Stimulated activated CD8-positive, alpha-beta memory T cell treated with anti-CD3 and anti-CD28 coated beads, Interleukin-12 subunit alpha, Interleukin-12 subunit beta, amount 100 ng/mL, for 24 hours (primary cell): ENCODE measurements around the gene GDE1.
A peak's percentile ranks its signal among the peaks of the same experiment; 100 is the strongest.
"Not testable (repeated sequence)": the region's sequence is repeated elsewhere in the genome, so short reads cannot be mapped to it uniquely, and the experiment has no call there.

Source experiments
- DNase-seq: peaks from one replicate; pipeline ENCODE4 v3.0.0-alpha.2; 2020; ENCODE audit errors: extremely low read depth

Gene GDE1, protein sequence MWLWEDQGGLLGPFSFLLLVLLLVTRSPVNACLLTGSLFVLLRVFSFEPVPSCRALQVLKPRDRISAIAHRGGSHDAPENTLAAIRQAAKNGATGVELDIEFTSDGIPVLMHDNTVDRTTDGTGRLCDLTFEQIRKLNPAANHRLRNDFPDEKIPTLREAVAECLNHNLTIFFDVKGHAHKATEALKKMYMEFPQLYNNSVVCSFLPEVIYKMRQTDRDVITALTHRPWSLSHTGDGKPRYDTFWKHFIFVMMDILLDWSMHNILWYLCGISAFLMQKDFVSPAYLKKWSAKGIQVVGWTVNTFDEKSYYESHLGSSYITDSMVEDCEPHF

DNA sequence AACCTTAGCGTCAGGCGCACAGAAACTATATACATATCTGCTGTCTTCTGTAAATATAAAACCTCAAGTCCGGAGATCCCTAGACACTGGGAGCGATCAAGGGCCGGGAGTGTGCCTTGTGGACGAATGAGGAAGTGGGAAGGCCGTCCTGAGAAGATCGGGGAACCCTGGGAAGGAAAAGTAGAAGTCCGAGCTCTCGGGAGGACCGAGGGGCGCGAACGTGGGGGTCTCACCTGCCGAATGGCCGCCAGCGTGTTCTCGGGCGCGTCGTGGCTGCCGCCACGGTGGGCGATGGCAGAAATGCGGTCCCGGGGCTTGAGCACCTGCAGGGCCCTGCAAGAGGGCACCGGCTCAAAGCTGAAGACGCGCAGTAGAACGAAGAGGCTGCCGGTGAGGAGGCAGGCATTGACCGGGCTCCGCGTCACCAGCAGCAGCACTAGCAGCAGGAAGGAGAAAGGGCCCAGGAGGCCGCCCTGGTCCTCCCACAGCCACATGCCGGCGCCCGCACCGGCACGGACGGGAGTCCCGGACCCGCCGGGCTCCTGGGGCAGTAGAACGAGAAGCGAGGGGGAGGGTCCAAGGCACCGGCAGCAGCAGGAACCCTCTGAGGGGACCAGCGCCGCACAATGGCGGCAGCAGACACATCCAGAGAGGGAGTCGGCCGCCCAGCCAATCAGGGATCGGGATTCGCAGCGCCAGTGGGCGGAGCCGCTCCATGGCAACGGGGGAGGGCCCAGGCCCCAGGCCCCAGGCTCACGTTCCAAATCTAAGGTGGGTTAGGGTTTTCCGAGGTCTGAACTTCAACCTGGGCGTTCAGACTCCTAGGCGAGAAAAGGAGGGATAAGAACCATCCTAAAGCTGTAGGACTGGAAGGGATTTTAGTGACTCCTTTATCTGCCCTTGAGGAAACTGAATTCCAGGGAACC is at the start of gene GDE1:
GDE1 (minus strand) TSS at position 628 of the 926 bp plus-strand sequence; CDS start at position 494, 134 bp downstream.
- DNase-seq, result peak; percentile 92

DNA sequence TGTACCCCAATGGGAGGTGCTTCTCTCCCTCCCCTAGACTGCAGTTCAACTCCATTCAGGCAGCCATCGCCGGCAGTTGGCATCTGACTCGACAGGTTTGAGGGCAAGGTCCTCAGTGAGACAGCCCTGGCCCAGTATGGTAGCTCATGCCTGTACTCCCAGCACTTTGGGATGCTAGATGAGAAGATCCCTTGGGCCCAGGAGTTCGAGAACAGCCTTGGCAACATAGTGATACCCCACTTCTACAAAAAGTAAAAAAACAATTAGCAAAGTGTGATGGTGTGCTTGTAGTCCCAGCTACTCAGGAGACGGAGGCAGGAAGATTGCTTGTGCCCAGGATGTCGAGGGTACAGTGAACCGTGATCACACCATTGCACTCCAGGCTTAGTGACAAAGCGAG is 45.7 kb upstream of the GDE1 start:
- DNase-seq, result no peak

DNA sequence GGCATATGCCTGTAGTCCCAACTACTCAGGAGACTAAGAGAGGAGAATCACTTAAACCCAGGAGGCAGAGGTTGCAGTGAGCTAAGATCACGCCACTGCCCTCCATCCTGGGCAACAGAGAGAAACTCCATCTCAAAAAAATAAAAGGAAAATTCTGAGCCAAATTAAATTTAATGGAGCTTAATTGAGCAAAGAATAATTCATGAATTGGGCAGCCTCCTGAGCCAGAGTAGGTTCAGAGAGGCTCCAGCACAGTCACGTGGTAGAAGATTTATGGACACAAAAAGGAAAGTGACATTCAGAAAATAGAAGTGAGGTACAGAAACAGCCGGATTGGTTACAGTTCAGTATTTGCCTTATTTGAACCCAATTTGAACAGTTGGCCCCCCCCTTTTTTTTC is 44.5 kb upstream of the GDE1 start:
- DNase-seq, result no peak

DNA sequence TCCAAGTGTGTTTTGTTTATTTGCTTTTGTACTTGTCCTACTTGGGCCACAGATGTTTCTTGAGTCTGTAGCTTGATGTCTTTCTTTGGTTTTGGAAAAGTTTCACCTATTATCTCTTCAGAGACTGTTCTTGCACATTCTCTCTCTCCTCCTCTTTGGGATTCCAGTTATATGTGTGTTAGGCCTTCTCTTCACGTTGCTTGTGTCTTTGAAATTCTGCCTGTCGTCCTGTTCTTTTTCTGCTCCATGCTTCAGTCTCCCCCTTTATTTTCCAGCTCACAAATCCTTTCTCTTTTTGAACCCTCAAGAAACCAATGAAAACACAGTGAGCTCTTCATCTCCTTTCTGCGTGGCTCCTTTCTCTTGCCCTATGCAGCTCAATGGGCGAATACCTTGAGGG is 41.5 kb upstream of the GDE1 start:
- DNase-seq, result no peak

DNA sequence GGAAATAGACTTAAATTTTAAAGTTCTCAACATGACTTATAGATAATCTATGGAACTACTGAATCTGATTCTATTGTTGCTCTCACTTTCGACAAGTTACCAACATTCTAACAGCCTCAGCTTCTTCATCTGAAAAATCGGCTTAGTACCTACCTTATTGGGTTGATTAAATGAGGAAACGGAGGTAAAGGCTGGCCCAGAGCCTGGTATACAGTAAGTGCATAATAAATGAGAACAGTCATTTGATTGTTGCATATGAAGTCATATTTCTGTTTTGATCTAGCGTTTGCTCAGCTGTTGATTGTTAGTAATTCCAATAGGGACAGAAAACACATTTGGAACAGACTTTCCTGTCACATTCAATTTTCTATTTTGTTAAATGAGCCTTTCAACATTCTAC is 38.2 kb upstream of the GDE1 start:
- no peak for DNase-seq

DNA sequence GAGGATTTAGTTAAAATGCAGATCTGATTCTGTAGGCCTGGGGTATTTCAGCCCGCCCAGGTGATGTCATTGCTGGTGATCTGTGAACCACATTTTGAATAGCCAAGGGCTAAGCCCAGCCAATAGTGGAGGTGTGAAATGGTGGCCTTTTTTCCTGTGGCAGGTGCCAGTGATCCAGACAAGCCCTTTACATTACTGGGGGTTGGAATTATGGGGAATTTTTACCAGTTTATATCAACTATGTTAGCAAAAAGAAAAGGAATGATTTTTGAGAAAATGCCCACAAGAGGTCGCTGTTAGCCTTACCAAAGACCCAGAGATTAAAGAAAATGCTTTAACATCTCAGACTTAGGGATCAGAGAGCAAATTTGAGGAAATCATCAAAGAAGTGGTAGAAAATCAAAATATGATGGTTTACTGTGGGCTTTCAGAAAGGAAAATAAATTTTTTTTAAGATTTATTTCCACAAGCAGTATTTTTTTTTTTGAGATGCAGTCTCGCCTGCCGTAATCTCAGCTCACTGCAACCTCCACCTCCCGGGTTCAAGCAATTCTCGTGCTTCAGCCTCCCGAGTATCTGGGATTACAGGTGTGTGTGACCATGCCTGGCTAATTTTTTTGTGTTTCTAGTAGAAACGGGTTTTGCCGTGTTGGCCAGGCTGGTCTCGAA is 37.5 kb upstream of the GDE1 start:
- no peak for DNase-seq

DNA sequence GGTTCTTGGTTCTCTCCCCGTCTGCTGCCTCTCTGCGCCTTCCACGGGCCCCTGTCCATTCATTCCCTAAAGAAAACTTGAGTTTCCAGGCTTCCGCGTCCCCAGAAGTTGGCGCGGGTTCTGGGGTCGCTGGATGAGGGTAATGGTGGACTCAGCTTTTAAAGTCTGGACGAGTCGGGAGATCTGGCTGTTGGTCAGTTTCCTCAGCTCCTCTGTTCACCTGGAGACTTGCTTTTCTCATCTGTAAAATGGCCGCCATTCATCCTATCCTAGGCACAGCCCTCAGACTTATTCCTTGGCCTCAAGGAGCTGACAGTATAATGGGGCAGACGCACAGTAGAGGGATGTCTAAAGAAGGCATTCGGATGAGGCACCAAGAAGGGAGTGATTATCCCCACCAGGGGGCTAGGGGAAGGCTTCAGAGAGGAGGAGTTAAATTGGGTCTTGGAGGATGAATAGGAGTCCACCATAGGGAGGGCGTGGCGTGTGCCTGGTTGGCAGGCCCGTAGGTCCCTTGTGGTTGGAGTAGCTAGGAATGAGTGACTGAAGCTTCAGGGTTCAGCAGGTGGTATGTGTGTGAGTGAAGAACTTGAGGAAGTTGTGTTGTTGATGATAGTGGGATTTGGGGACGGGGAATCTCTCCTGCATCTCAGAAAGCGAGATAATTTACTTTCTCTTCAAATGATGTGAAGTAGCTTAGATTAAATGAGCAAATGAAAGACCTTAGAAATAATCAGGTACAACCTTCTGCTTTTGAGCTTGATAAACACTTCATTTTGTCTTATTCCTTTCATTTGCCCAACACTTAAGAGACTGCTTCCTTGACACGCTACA is 34.3 kb upstream of the GDE1 start:
- DNase-seq, result no peak

DNA sequence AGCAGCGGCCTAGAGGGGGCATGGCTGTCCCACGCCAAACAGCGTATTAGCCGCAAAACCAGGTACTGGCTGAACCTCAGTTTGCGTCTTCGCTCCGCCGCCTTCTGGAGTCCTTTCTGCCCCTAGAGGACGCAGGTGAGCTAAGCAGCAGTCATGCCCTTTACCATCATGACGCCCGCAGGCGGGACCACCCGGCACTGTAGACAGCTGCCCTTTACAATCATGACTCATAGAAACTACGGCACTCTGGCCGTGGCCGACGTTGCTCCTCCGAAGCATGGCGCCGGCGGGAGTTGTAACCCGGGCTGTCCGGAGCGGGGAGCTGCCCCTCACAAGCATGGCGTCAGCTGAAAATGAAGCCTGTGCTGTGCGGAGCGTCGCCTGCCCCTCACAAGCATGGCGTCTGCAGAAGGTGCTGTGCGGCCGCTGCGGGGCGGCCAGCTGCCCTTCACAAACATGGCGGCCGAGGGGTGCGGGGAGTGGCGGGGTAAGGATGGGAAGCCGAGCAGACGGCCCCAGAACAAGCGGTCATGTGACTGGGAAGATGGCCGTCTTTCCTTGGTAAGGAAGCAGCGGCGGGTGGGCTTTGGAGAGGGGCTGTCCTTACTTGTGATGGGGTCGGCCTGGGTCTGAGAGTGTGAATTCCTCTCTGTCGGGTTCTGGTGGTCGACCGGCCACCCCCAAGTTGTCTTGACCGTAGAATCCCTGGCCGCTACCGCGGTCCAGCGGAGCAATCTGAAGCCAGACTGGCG is 33.5 kb upstream of the GDE1 start, which contains the start of gene VPS35L:
VPS35L (plus strand) TSS at position 518 of the 752 bp plus-strand sequence; CDS start at position 545, 27 bp downstream.
- peak; percentile 82 for DNase-seq

DNA sequence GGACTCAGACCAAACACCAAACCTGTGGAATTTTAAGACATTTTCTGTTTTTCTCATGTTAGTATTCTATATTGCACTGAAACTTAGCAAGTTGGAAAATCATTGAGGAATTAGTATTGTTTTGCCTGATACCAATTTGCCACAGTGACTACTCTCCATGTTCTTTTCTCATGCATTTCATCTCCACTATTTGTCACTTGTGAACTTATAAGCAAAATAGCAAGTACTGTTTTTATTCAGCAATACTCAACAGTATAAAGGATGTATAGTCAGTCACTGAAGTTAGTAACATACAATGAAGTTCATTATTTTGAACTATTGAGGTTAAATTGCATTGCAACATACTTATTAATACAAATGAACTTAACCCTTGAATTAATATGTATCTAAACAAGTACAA is 27.8 kb upstream of the GDE1 start:
- DNase-seq, result no peak

DNA sequence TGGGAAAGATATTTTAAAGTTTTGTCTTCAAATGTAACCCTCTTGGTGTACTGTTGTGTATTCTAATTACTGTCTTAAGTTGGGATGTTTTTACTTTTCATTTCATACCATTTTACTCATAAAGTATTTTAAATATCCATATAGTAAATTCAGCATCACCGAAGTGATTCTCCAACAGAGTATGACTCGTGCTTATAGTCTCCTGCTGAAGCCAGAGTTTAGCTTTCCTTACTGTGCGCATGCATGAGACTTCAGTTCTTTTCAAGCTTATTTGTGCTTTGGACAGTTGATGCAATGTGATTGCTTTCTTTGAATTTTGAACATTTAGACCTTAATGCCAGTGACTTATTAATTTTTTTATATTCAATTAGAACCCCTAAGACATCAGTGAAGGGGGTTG is 26.2 kb upstream of the GDE1 start:
- DNase-seq, result no peak

DNA sequence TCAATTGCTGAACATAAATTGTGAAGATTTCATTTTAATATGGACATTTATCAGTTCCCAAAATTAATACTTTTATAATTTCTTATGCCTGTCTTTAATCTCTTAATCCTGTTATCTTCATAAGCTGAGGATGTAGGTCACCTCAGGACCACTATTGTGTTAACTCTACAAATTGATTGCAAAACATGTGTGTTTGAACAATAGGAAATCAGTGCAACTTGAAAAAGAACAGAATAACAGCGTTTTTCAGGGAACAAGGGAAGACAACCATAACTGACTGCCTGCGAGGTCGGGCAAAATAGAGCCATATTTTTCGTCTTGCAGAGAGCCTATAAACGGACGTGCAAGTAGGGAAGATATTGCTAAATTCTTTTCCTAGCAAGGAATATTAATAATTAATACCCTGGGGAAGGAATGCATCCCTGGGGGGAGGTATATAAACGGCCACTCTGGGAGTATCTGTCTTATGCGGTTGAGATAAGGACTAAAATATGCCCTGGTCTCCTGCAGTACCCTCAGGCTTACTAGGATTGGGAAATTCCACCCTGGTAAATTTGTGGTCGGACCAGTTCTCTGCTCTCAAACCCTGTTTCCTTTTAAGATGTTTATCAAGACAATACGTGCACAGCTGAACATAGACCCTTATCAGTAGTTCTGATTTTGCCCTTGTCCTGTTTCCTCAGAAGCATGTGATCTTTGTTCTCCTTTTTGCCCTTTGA is 21.5 kb upstream of the GDE1 start:
- not testable (repeated sequence) for DNase-seq

DNA sequence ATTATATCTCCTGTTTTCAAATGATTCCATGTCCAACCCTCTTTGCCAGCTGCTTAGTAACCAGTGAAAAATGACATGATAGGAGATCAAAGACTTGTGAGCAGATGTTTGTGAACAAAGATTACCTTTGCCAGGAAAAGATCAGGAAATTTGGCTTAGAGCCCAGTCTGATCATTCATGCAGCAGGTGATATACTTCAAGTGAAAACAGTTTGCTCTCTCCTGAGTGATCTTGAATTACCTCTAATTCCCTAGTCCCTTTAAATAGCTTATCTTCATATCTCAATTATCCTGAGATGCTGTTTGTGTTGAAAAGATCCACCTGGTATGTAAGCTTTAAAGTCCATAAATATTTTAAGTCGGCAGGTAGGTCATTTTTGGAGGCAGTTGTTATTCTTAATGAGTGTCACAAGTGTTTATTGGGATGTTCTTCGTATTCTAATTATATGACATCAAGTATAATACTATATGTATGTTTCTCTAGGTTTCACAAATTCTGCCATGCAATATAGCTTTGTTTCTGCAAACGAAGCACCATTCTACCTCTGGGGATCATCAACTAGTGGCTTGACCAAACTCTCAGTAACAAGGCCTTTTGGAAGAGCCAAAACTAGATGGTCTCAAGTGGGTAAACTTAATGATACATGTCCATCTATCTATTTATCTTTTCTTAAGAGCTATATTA is 20.4 kb upstream of the GDE1 start:
- DNase-seq, result no peak

DNA sequence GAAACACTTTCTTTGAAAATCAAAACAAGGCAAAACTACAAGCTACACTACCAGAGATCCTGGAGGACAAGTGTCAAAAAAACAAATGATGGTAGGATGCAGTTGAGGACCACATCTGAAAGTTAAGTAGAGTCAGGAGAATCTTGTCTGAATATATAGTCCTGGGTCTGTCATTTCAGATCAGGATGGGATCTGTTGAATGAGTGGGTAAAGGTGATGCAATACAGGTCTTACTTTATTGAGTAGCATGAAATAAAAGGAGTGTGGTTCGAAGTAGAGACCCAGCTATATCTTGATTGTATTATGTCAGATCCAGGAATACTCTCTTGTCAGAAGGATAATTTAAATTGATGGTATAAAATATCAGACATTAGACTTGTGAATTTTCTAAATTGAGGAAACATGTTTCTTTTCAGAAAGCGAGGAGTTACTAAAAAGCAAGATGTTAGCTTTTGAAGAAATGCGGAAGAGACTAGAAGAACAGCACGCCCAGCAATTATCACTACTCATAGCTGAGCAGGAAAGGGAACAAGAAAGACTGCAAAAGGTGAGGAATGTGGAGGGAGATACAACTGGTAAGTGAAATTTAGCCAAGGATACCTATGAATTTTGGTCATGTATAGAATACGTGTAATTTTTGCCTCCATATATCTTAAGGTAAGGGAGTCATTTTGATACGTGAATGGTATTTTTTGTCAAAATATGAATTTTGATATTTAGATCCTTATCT is 18.5 kb upstream of the GDE1 start:
- no peak for DNase-seq

DNA sequence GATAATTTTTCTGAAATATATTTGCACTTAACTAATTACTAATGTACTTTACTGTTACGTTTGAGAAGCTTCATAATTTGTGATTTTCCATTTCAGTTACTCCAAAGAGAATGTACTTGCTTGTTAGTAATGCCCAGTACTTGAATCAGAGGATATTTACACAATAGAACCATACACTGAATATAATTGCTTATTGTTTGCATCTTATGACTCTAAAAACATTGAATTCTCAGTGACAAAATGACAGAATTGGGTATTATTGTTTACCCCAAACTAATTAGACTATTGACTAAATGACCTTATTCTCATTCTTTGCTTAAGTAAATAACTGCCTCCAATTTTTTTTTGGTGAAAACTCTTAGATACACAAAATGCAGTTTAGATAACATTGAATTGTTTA is 10.7 kb upstream of the GDE1 start:
- DNase-seq, result no peak

DNA sequence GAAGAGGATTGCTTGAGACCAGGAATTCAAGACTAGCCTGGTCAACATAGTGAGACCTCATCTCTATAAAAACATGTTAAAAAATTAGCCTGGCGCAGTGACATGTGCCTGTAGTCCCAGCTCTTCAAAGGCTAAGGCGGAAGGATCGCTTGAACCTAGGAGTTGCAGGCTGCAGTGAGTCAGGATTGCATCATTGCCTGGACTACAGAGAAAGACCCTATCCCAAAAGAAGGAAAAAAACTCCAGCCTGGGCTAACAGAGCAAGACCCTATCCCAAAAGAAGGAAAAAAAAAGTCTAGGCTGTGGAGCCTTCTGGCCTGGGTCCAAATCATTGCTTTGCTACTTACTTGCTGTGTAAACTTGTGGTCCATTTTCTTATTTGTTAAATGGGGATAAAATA is 6.8 kb upstream of the GDE1 start:
- no peak for DNase-seq

DNA sequence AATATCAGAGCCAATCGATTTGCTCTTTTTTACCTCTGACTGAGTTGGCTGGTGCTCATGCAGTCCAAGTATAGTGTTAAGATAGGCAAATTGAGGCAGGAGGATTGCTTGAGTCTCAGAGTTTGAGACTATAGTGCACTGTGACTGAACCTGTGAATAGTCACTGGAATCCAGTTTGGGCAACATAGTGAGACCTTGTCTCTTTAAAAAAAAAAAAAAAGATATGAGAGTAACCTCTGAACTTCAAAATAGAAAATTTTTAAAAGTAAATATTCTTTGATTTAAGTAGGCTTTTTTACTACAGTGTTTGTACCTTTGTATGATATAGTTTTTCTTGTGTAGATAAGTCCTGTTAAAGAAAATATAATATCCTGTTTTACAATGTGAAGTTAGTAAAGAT is 5.3 kb upstream of the GDE1 start:
- no peak for DNase-seq

DNA sequence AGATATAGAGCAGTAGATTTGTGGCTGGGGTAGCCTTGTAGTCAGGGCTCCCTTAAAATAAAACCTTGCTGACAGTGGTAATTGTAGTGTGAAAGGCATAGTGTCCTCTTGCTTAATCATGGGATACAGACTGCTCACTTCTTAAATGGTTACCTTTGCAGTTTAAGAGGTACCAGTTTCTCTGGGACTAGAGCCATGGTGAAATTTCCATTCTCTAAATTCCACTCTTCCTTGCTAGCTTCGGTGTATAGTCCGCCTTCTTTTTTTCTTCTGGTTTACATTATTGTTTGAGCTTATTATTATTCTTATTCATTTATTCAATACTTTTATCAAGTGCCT is 3.5 kb upstream of the GDE1 start:
- DNase-seq, result no peak

DNA sequence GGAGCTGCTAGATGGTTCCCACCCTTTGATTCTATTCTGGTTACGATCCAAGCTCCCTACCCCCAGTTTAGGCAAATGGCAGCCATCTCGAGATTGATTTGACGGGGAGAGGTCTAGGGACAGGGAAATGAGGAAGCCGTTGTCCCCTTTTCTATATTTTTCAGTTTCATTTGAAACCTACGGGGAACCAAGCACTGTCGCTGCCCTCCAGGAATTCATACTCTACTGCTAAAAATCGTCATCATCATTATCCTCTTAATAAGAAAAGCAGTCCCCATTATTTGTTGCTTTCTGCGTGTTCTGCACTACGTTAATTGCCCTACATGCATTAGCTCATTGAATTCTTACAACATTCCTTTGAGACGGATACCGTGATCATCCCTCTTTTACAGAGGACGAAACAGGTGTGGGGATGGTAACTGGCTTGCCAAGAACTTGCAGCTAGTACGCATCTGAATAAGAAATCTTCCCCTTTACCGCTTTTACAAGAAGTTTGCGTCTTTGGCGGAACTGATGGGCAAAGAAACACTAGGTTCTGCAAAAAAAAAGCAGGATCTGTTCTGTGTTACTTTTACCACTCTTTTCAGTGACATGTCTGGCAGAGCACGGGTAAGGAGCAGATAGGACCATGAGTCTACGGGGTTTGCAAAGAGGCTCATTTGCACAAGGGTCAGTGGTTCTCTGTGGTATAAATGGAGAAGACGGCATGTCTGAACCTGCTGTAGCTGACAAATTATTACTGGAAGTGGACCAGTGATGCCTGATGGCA is 2.9 kb upstream of the GDE1 start:
- no peak for DNase-seq
